Ascending aorta (tissue), 2 donors: ENCODE data around the gene LRP5. TPM values are rescaled to one million over a fixed set of nuclear protein-coding genes. Genes with fewer than 3 reads are reported as not detected.

ENCODE experiments used
- DNase-seq, 2 donors: peaks; one replicate each; pipeline ENCODE4 v3.0.0-alpha.2; 2019; ENCODE audit warnings: low spot score in 2 of 2
- H3K27ac ChIP-seq, 2 donors: fragments of 200-600 bp; sonication (generic); one replicate each; pipeline ENCODE4 v1.5.1; 2016 to 2017; ENCODE audit warnings: mild to moderate bottlenecking in 1 of 2
- H3K27me3 ChIP-seq: fragments of 200-600 bp; sonication (generic); one replicate; pipeline ENCODE4 v1.5.1; 2017
- H3K36me3 ChIP-seq, 2 donors: fragments of 200-600 bp; sonication (generic); one replicate each; pipeline ENCODE4 v1.5.1; 2016
- H3K4me1 ChIP-seq, 2 donors: fragments of 200-600 bp; sonication (generic); one replicate each; pipeline ENCODE4 v1.5.1; 2016 to 2017; ENCODE audit warnings: mild to moderate bottlenecking in 1 of 2
- H3K4me3 ChIP-seq, 2 donors: fragments of 200-600 bp; sonication (generic); one replicate each; pipeline ENCODE4 v1.5.1; 2016 to 2017; ENCODE audit warnings: mild to moderate bottlenecking in 1 of 2
- H3K9me3 ChIP-seq, 2 donors: fragments of 200-600 bp; sonication (generic); one replicate each; pipeline ENCODE4 v1.5.1; 2016
- CTCF ChIP-seq, 3 experiments: fragments of 200-600 bp in 2 of 3; fragments of 450-650 bp in 1 of 3; sonication (generic) in 2 of 3; IDR thresholded peaks; one replicate each; pipeline ENCODE4 v1.5.1; 2016 to 2019; ENCODE audit warnings: antibody characterized with exemption in 3 of 3, mild to moderate bottlenecking in 1 of 3, moderate library complexity in 1 of 3
- intact Hi-C: fragments of 100-400 bp; cut with DNase I; formaldehyde crosslinking; loops from one replicate; pipeline ENCODE4 v1.15.1; 2023
- total RNA-seq: library from RNA; depleted of rRNA; stranded (reverse); fragments of >200 nt; gene quantifications from one replicate; pipeline ENCODE4 v1.1.0, GENCODE V29; 2016

Gene LRP5
- total RNA-seq, 1 donor from 2014 or later = 130 TPM

DNA sequence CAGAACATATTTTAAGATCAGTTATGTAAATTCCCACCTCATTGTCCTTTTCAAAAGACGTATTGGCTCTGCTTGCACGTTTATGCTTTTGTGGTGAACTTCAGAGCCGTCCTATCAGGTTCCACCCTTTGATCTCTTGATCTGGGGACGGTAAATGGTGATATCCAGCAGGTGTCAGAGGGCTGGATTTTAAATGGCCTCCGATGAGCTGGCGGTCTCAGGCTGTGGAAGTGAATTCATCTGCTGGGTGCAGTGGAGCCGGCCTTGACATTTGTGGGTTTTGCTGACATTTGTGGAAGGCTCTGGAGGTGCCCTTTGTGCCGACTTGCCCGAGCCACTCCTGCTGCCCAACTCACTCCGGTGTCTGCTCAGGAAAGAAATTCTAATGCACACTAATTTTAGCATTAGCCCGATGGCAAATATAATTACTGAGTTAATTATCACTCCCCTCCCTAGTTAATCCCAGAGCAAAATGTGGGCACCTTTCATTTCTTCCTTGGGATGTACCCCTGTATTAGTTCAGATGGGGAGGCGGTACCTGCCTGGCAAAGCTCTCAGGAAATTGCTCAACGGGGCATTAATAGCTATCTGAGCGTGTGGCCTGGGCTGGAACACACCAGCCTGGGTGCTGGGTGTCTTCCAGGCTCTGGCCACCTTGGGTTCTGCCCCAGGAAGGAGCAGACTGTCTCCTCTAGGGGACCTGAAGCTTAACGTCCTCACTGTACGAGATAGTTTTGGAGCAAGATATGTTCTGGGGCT, 9.1 kb downstream of the LRP5 start:
- peaks cover 13 to 44% of the 10 kb centered on the region in 2 donors for H3K4me1 ChIP-seq
- H3K4me3 ChIP-seq = peak overlapping the region; percentile 10 to 29
- intact Hi-C loops = no loop called here
- H3K9me3 ChIP-seq = no peaks in the 10 kb centered on the region
- H3K27me3 ChIP-seq = no peaks in the 10 kb centered on the region
- peak overlapping the region; percentile 74 to 76 for H3K27ac ChIP-seq
- TF ChIP-seq CTCF (IDR thresholded peaks at IDR 0.05) = no peak
- H3K36me3 ChIP-seq = no peaks in the 10 kb centered on the region
- no peak for DNase-seq

DNA sequence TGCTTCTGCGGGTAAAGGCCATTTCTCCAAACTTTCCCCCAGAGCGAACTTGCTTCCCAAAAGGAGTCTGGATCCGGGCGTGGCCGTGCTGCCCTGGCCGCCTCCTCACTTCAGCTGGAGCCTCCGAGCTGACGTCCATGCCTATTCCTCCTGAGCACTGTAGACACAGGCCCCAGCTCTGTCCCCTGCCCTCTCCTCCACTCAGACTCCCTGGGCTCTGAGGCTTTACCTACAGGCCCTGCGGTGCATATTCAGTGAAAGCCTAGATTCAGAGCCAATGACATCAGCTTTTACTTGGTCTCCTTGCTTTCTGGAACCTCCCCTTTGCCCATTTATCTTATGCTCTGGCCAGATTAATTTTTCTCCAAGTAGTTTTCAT, 9.7 kb downstream of the LRP5 start:
- no peak for TF ChIP-seq CTCF (IDR thresholded peaks at IDR 0.05)
- Histone ChIP-seq H3K4me3 (peak overlapping the region; percentile 10 to 29), H3K4me1 (peaks cover 10 to 45% of the 10 kb centered on the region in 2 donors), H3K9me3 (no peaks in the 10 kb centered on the region), H3K27me3 (no peaks in the 10 kb centered on the region), H3K27ac (peak overlapping the region; percentile 74 to 76), H3K36me3 (no peaks in the 10 kb centered on the region)
- intact Hi-C loops = no loop called here
- DNase-seq = no peak

DNA sequence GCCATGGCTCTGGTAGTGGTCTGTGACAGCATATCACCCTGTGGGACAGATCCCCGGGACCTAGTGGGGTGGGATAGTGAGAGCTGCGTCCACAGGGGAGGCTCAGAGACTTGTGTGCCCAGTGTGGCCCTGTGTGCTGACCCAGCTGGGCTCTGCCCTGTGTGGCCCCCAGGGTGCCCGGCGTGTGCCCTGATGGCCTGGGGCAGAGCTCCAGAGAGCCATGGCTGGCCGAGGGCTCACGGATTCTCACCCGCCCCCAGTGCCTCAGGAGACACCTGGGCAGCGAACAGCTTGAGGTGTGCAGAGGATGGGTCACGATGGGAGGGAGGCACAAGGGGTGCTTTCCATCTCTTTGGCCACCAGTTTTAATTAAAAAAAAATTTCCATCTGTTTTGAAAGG, 11.8 kb downstream of the LRP5 start:
- Histone ChIP-seq H3K36me3 (no peaks in the 10 kb centered on the region), H3K4me1 (peaks cover 23 to 61% of the 10 kb centered on the region in 2 donors), H3K4me3 (no peak overlapping the region), H3K27me3 (no peaks in the 10 kb centered on the region), H3K9me3 (no peaks in the 10 kb centered on the region), H3K27ac (no peak overlapping the region)
- no peak for TF ChIP-seq CTCF (IDR thresholded peaks at IDR 0.05)
- DNase-seq = no peak
- intact Hi-C loops = no loop called here

DNA sequence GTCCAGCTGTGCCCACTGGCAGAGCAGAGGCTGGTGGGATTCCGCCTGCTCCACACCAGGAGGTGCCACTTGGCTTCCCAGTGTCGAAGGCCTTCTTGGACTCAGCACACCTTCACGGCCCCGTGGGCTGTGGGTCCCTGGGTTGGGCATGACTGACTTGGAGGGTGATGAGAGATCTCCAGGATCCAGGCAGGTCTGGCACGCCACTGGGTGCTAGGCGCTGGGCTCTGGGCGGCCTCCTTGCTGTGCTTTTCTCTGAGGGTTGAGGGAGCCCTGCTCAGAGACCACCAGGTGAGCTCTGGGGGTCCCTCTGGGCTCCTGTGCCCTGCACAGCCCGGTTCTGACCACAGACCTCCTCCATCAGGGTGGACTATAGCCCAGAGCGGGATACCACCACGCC, 12.3 kb downstream of the LRP5 start:
- Histone ChIP-seq H3K4me3 (no peak overlapping the region), H3K9me3 (no peaks in the 10 kb centered on the region), H3K4me1 (peaks cover 25 to 64% of the 10 kb centered on the region in 2 donors), H3K36me3 (no peaks in the 10 kb centered on the region), H3K27me3 (no peaks in the 10 kb centered on the region), H3K27ac (no peak overlapping the region)
- intact Hi-C loops = no loop called here
- TF ChIP-seq CTCF (IDR thresholded peaks at IDR 0.05) = no peak
- DNase-seq = no peak

GRCh38 chr11:68325183-68325906, 13.0 kb downstream of the LRP5 start:
- Histone ChIP-seq H3K27ac (no peak overlapping the region), H3K9me3 (no peaks in the 10 kb centered on the region), H3K4me3 (no peak overlapping the region), H3K4me1 (peaks cover 26 to 71% of the 10 kb centered on the region in 2 donors), H3K27me3 (no peaks in the 10 kb centered on the region), H3K36me3 (no peaks in the 10 kb centered on the region)
- intact Hi-C loops = no loop called here
- no peak for DNase-seq
- TF ChIP-seq CTCF (IDR thresholded peaks at IDR 0.05) = no peak
